IgD-negative memory B cell (primary cell): ENCODE measurements around the gene ZNRF2. TPM values are rescaled to one million over a fixed set of nuclear protein-coding genes. Genes with fewer than 3 reads are reported as not detected.

Source experiments
- H3K27ac Mint-ChIP-seq, 3 donors: one replicate each; pipeline ENCODE4 v1.8.0; 2020 to 2022; ENCODE audit warnings: mild to moderate bottlenecking in 3 of 3, mixed read lengths in 3 of 3, moderate library complexity in 1 of 3
- H3K27me3 Mint-ChIP-seq: one replicate; pipeline ENCODE4 v1.8.0; 2021; ENCODE audit warnings: mixed read lengths
- H3K36me3 Mint-ChIP-seq: one replicate; pipeline ENCODE4 v1.8.0; 2020; ENCODE audit warnings: mild to moderate bottlenecking, mixed read lengths
- H3K4me1 Mint-ChIP-seq, 3 donors: one replicate each; pipeline ENCODE4 v1.8.0; 2020 to 2022; ENCODE audit warnings: mixed read lengths in 3 of 3, mild to moderate bottlenecking in 1 of 3
- H3K4me3 Mint-ChIP-seq, 4 donors: one replicate each; pipeline ENCODE4 v1.8.0; 2020 to 2022; ENCODE audit warnings: mild to moderate bottlenecking in 4 of 4, mixed read lengths in 4 of 4, moderate library complexity in 3 of 4
- H3K9me3 Mint-ChIP-seq, 3 donors: one replicate each; pipeline ENCODE4 v1.8.0; 2020 to 2021; ENCODE audit warnings: mixed read lengths in 3 of 3, mild to moderate bottlenecking in 1 of 3
- polyA plus RNA-seq: library from polyadenylated mRNA; unstranded; fragments of 300-500 nt; fragmentation: Illumina TruSeq; gene quantifications from one replicate; pipeline ENCODE4 v1.2.3, GENCODE V29; 2021

The ZNRF2 gene
- 1.9 TPM for polyA plus RNA-seq

GRCh38 chr7:30284298-30285066 is at the start of gene ZNRF2:
Gene ZNRF2 (plus strand): TSS chr7:30284597. CDS start chr7:30285358, 761 bp downstream.
- H3K36me3 Mint-ChIP-seq: peaks cover 2% of the 10 kb centered on the region
- H3K27ac Mint-ChIP-seq: peak within 1 kb of the TSS; percentile 89 to 96 (median 90)
- peak within 1 kb of the TSS; percentile 78 to 94 (median 90) for H3K4me3 Mint-ChIP-seq
- peaks cover 29 to 42% (median 33%) of the 10 kb centered on the region in 3 donors for H3K4me1 Mint-ChIP-seq
- H3K9me3 Mint-ChIP-seq: peaks cover 2 to 7% (median 6%) of the 10 kb centered on the region in 3 donors
- H3K27me3 Mint-ChIP-seq: no peaks in the 10 kb centered on the region

GRCh38 chr7:30237271-30237695 is 47.1 kb upstream of the ZNRF2 start:
- Mint-ChIP-seq H3K4me1 (peaks cover 33 to 44% (median 34%) of the 10 kb centered on the region in 3 donors), H3K27ac (peak overlapping the region; percentile 2 to 40 (median 8)), H3K27me3 (peaks cover 3% of the 10 kb centered on the region), H3K4me3 (peak overlapping the region in 2 of 4 donors; percentile 34 to 36), H3K36me3 (peaks cover 2% of the 10 kb centered on the region), H3K9me3 (peaks cover 0 to 2% (median 0%) of the 10 kb centered on the region in 3 donors)

DNA sequence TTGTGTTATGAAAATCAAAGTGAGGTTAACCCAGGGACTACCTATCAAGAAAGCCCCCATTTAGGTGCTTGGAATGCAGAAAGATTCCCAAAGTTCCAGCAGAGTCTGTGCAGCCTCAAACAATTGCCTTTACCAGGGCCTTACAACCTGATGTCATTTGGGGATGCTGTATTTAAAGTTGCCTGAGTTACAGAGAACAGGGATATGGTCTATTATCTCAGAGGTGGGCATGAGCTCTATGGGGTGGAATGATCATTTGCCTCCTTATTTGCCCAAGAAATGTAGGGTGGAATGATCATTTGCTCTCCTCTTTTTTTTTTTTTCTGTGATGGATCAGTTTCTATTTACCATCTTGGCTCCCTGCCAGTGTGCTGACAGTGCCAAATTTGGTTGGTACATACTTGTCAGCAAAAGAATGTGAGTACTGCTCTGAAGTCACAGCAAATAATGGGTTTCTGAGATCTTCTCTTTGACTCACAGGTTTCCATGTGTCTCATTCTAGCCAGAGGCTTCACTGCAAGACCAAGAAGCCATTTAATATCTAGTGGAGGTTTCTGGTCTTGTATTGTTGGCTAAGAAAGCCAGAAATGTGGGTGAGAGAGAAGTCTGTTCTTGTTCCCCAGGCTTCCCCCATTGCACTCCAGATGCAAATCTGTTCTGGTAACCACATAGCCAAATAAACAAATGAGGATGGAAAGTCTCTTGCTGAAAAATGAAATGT is 45.5 kb upstream of the ZNRF2 start:
- H3K9me3 Mint-ChIP-seq: peaks cover 0 to 2% (median 0%) of the 10 kb centered on the region in 3 donors
- peaks cover 33 to 44% (median 34%) of the 10 kb centered on the region in 3 donors for H3K4me1 Mint-ChIP-seq
- H3K27me3 Mint-ChIP-seq: peaks cover 3% of the 10 kb centered on the region
- H3K27ac Mint-ChIP-seq: peak overlapping the region in 2 of 3 donors; percentile 46 to 49
- peaks cover 3% of the 10 kb centered on the region for H3K36me3 Mint-ChIP-seq
- H3K4me3 Mint-ChIP-seq: peak overlapping the region in 3 of 4 donors; percentile 9 to 84 (median 72)

DNA sequence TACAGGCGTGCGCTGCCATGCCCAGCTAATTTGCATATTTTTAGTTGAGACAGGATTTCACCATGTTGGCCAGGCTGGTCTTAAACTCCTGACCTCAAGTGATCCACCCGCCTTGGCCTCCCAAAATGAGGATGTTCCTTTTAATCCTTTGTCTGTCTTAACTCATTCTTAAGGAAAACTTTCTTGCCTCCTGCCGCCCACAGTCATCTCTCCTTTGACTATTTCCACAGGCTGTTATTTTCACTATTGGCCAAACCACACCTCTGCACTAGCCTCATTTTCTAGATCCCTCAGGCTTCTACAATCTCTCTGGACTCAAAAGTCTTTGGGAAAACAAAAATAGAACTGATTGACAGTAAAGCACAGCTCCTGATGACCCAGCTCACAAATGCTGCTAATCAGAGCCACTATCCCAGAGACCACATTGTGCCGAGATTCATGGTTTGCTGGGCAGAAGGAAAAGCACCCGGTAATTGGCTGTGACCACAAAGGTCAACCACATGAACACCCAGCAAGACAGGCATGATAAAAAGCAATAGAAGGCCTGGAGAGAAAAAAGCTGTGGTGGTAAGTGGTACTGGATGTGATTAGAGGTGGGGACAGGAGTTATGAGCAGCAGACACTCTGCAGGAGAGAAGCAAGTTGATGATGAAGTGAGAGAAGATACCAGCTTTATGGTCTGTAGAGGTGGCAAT is 44.1 kb upstream of the ZNRF2 start:
- peaks cover 3% of the 10 kb centered on the region for H3K27me3 Mint-ChIP-seq
- peak overlapping the region in 2 of 3 donors; percentile 20 to 69 for H3K27ac Mint-ChIP-seq
- peak overlapping the region in 3 of 4 donors; percentile 61 to 81 (median 63) for H3K4me3 Mint-ChIP-seq
- H3K9me3 Mint-ChIP-seq: peaks cover 0 to 2% (median 0%) of the 10 kb centered on the region in 3 donors
- peaks cover 3% of the 10 kb centered on the region for H3K36me3 Mint-ChIP-seq
- peaks cover 33 to 44% (median 34%) of the 10 kb centered on the region in 3 donors for H3K4me1 Mint-ChIP-seq

GRCh38 chr7:30241767-30242166 is 42.6 kb upstream of the ZNRF2 start:
- peaks cover 3% of the 10 kb centered on the region for H3K36me3 Mint-ChIP-seq
- peaks cover 33 to 43% (median 33%) of the 10 kb centered on the region in 3 donors for H3K4me1 Mint-ChIP-seq
- no peak overlapping the region for H3K27ac Mint-ChIP-seq
- peaks cover 0 to 2% (median 0%) of the 10 kb centered on the region in 3 donors for H3K9me3 Mint-ChIP-seq
- H3K4me3 Mint-ChIP-seq: no peak overlapping the region
- H3K27me3 Mint-ChIP-seq: peaks cover 3% of the 10 kb centered on the region

GRCh38 chr7:30244340-30244739 is 40.1 kb upstream of the ZNRF2 start:
- Mint-ChIP-seq H3K36me3 (peaks cover 4% of the 10 kb centered on the region), H3K9me3 (peaks cover 0 to 2% (median 0%) of the 10 kb centered on the region in 3 donors)

GRCh38 chr7:30245913-30246312 is 38.5 kb upstream of the ZNRF2 start:
- H3K27ac Mint-ChIP-seq: no peak overlapping the region
- peaks cover 11 to 19% (median 13%) of the 10 kb centered on the region in 3 donors for H3K4me1 Mint-ChIP-seq
- H3K9me3 Mint-ChIP-seq: peaks cover 0 to 2% (median 0%) of the 10 kb centered on the region in 3 donors
- H3K27me3 Mint-ChIP-seq: peaks cover under 1% of the 10 kb centered on the region
- peaks cover 6% of the 10 kb centered on the region for H3K36me3 Mint-ChIP-seq
- no peak overlapping the region for H3K4me3 Mint-ChIP-seq

More at GRCh38 chr7:30244340-30244739, 40.1 kb upstream of the ZNRF2 start:
- H3K27me3 Mint-ChIP-seq: peaks cover 3% of the 10 kb centered on the region
- no peak overlapping the region for H3K4me3 Mint-ChIP-seq
- H3K4me1 Mint-ChIP-seq: peaks cover 25 to 27% (median 25%) of the 10 kb centered on the region in 3 donors
- H3K27ac Mint-ChIP-seq: no peak overlapping the region

- H3K27ac Mint-ChIP-seq: no peak overlapping the region
- H3K36me3 Mint-ChIP-seq: peaks cover 6% of the 10 kb centered on the region
- no peaks in the 10 kb centered on the region for H3K27me3 Mint-ChIP-seq
- peaks cover 0 to 2% (median 0%) of the 10 kb centered on the region in 3 donors for H3K9me3 Mint-ChIP-seq
- no peak overlapping the region for H3K4me3 Mint-ChIP-seq
- H3K4me1 Mint-ChIP-seq: peaks cover 10 to 15% (median 13%) of the 10 kb centered on the region in 3 donors
These were observed 38.0 kb upstream of the ZNRF2 start for GRCh38 chr7:30246392-30246791.

DNA sequence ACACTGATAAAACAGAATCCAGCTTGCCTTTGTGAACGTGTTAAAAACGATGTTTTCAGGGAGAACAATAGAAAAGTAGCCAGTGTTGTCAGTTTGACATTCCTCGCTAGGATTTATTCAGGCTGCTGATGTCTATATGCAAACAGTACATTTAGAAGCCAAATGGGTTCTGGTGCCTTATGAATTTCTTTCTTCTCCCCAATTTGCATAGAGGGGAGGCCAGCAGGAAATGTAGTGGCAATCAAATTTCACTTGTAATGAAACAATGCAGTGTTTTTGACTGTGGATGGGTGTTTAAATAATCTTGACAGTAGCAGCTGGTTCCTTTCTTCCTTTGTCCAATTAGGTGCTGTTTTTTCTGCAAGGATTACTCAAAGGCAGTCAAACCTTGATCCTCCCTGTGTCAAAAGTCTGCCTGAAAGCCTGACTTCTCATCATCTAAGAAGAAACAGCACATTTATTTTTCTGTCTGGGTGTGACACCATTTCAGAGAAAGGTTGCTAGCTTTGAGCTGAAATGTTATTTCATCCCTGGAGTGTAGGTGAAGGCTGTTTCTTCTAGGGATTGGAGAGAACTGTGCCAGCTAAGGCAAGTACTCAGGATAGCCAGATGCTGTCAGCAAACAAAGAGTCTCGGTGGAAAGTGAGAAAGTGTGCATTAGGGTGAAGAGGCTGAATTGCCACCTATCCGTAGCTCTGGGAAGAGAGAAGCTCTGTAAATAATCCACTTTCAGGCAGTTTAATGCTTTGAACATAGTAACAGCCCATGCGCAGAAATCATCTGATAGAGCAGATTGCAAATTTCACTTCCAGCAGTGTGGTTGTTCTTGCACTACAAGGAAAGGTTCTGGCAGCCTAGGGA is 36.6 kb upstream of the ZNRF2 start:
- H3K4me3 Mint-ChIP-seq: peak overlapping the region in 1 of 4 donors; percentile 74
- peaks cover 10 to 13% (median 13%) of the 10 kb centered on the region in 3 donors for H3K4me1 Mint-ChIP-seq
- no peaks in the 10 kb centered on the region for H3K27me3 Mint-ChIP-seq
- no peak overlapping the region for H3K27ac Mint-ChIP-seq
- H3K9me3 Mint-ChIP-seq: no peaks in the 10 kb centered on the region
- H3K36me3 Mint-ChIP-seq: peaks cover 6% of the 10 kb centered on the region

- peaks cover 6% of the 10 kb centered on the region for H3K36me3 Mint-ChIP-seq
- H3K9me3 Mint-ChIP-seq: no peaks in the 10 kb centered on the region
- H3K27me3 Mint-ChIP-seq: no peaks in the 10 kb centered on the region
- peaks cover 10 to 13% (median 13%) of the 10 kb centered on the region in 3 donors for H3K4me1 Mint-ChIP-seq
- no peak overlapping the region for H3K27ac Mint-ChIP-seq
- no peak overlapping the region for H3K4me3 Mint-ChIP-seq
These were observed 35.1 kb upstream of the ZNRF2 start for GRCh38 chr7:30249316-30249715.

GRCh38 chr7:30249986-30250774 is 34.2 kb upstream of the ZNRF2 start:
- Mint-ChIP-seq H3K9me3 (no peaks in the 10 kb centered on the region), H3K27ac (peak overlapping the region in 1 of 3 donors; percentile 60), H3K27me3 (no peaks in the 10 kb centered on the region), H3K4me3 (no peak overlapping the region), H3K4me1 (peaks cover 10 to 13% (median 13%) of the 10 kb centered on the region in 3 donors), H3K36me3 (peaks cover 6% of the 10 kb centered on the region)

DNA sequence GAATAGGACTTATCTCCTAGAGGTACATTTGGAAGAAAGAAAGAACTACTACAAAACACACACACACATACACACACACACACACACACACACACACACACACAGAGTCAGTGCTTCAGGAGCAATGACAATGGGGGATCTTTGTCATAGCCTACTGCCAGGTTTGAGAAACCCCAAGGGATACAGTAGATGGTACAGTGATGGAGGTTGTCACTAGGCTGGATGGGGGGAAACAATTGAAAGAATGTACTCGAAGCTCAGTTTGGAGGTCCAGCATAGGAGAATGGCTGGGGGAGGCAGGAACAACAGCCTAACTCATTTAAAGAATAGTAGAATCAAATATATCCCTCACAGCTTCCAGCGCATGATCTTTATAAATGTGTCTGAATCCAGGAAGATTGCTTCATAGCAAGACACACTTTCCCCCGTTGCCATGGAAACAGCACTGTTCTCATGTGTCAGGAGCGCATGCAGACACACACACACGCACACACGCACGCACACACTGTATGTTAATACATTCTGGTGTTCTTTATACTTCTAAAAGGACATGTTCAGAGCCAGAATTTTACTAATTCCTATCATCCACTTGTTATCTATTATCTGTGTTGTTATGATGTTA is 32.6 kb upstream of the ZNRF2 start:
- H3K4me1 Mint-ChIP-seq: peaks cover 10 to 13% (median 12%) of the 10 kb centered on the region in 3 donors
- no peaks in the 10 kb centered on the region for H3K27me3 Mint-ChIP-seq
- H3K9me3 Mint-ChIP-seq: no peaks in the 10 kb centered on the region
- no peak overlapping the region for H3K4me3 Mint-ChIP-seq
- H3K36me3 Mint-ChIP-seq: peaks cover 6% of the 10 kb centered on the region
- H3K27ac Mint-ChIP-seq: no peak overlapping the region
